Brain microvascular endothelial cell (primary cell): Measurements from ENCODE around the gene GTF3C1.

Experiments
- DNase-seq: peaks from one replicate; pipeline ENCODE4 v3.0.0-alpha.2; 2020
- H3K27ac ChIP-seq: fragments of 250-450 bp; sonication (Bioruptor Pico); 2 replicates; pipeline ENCODE4 v1.5.1; 2020; ENCODE audit warnings: mild to moderate bottlenecking, moderate library complexity
- H3K27me3 ChIP-seq: fragments of 250-450 bp; sonication (Bioruptor Pico); replicated peaks from 2 replicates; pipeline ENCODE4 v1.5.1; 2020; ENCODE audit warnings: mild to moderate bottlenecking
- H3K36me3 ChIP-seq: fragments of 250-450 bp; sonication (Bioruptor Pico); replicated peaks from 2 replicates; pipeline ENCODE4 v1.5.1; 2020; ENCODE audit warnings: mild to moderate bottlenecking
- H3K4me3 ChIP-seq: 2 replicates; pipeline ENCODE4 v1.5.1; 2011; ENCODE audit warnings: low read depth, mild to moderate bottlenecking, control low read depth, low read length, moderate library complexity
- in situ Hi-C: cut with HindIII; loops from 2 replicates; pipeline ENCODE4 v1.10.0; 2017; ENCODE audit warnings: low sequenced_read_pairs, low pct_ligation_motif_present
- TF ChIP-seq, protein P1 (sequence below): IDR thresholded peaks from 2 replicates; pipeline ENCODE4 v1.5.1; 2011; ENCODE audit warnings: low read depth, mild to moderate bottlenecking, moderate library complexity, low read length, control low read depth, inconsistent platforms; ENCODE audit errors: missing control alignments

GTF3C1 gene

DNA sequence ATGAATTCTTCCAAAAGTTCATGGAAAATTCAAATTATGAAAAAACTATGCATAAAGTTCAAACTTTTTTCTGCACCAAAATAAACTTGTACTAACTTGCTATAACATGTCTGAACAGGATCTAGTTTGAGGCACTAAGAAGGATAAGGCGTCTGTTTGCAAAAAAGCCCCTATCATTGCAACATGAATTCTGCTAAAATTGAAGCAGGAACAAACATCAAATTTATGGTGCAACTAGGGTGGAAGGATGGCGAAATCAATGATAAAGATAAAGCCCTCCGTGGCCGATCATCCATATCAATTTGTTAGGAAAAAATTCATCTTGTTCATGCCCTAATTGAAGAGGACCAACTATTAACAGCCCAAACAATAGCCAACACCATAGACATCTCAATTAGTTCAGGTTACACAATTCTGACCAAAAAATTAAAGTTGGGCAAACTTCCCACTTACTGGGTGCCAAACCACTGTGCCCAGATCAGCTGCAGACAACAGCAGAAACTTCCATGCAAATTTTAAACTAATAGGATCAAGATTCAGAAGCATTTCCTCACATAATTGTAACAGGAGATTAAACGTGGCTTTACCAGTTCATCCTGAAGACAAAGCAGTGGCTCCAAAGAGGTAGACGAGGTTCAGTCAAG, 134.8 kb downstream of the GTF3C1 start:
- Histone ChIP-seq H3K36me3 (no peaks in the 10 kb centered on the region), H3K27me3 (no peaks in the 10 kb centered on the region), H3K27ac (no peak overlapping the region), H3K4me3 (no peak overlapping the region)
- no peak for DNase-seq
- in situ Hi-C loops, result no loop called here
- TF ChIP-seq, protein P1, sequence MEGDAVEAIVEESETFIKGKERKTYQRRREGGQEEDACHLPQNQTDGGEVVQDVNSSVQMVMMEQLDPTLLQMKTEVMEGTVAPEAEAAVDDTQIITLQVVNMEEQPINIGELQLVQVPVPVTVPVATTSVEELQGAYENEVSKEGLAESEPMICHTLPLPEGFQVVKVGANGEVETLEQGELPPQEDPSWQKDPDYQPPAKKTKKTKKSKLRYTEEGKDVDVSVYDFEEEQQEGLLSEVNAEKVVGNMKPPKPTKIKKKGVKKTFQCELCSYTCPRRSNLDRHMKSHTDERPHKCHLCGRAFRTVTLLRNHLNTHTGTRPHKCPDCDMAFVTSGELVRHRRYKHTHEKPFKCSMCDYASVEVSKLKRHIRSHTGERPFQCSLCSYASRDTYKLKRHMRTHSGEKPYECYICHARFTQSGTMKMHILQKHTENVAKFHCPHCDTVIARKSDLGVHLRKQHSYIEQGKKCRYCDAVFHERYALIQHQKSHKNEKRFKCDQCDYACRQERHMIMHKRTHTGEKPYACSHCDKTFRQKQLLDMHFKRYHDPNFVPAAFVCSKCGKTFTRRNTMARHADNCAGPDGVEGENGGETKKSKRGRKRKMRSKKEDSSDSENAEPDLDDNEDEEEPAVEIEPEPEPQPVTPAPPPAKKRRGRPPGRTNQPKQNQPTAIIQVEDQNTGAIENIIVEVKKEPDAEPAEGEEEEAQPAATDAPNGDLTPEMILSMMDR, result no peak

DNA sequence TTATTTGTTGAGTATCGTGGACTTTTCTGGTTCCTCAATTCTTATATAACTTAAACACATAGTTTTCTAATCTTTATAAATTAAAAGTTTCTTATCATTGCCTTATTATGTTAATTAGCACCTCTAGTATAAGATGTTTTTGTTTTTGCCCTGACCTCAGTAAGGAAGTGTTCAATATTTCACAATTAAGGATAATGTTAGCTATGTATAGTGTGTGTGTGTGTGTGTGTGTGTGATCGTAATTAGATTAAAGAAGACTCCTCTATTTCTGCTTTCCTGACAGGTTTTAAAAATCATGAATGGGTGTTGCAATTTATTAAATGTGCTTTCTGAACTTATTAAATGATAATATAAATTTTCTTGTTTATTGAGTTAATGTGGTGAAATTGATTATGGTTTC, 135.8 kb downstream of the GTF3C1 start:
- Histone ChIP-seq H3K36me3 (no peaks in the 10 kb centered on the region), H3K27ac (no peak overlapping the region), H3K4me3 (no peak overlapping the region), H3K27me3 (no peaks in the 10 kb centered on the region)
- TF ChIP-seq, protein P1, result no peak
- DNase-seq, result no peak
- in situ Hi-C loops, result no loop called here

DNA sequence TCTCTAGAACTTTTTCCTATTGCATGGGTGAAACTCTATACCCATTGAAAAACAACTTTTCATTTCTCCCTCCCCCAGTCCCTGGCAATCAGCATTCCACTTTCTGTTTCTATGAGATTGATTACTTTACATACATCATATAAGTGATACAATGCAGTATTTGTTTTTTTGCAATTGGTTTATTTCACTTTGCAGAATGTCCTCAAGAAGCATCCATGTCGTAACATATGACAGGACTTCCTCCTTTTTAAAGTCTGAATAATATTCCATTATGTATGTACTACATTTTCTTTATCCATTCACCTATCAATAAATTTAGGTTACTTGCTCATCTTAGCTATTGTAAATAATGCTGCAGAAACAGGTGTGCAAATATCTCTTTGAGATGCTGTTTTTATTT, 139.0 kb downstream of the GTF3C1 start:
- in situ Hi-C loops, result no loop called here
- TF ChIP-seq, protein P1, result no peak
- Histone ChIP-seq H3K36me3 (no peaks in the 10 kb centered on the region), H3K27me3 (no peaks in the 10 kb centered on the region), H3K27ac (no peak overlapping the region), H3K4me3 (no peak overlapping the region)
- DNase-seq, result no peak
